Liver (tissue), 9 donors: ENCODE data around the gene RASIP1. TPM values are rescaled to one million over a fixed set of nuclear protein-coding genes. Genes with fewer than 3 reads are reported as not detected.
A peak's percentile ranks its signal among the peaks of the same experiment; 100 is the strongest.
"Not testable (repeated sequence)": the region's sequence is repeated elsewhere in the genome, so short reads cannot be mapped to it uniquely, and the experiment has no call there.

Source experiments
- DNase-seq: peaks from one replicate; pipeline ENCODE4 v3.0.0-alpha.2; 2017; ENCODE audit warnings: low spot score
- H3K27ac ChIP-seq, 2 donors: one replicate each; pipeline ENCODE4 v1.7.0; 2013; ENCODE audit warnings: inconsistent platforms in 2 of 2, low read length in 2 of 2, control low read depth in 1 of 2, low read depth in 1 of 2, mild to moderate bottlenecking in 1 of 2
- H3K27me3 ChIP-seq, 4 donors: one replicate each; pipeline versions ENCODE4 v1.6.1 to v1.7.0; 2013; ENCODE audit warnings: low read length in 3 of 4, inconsistent platforms in 1 of 4, mild to moderate bottlenecking in 1 of 4, moderate library complexity in 1 of 4; ENCODE audit not compliant: control insufficient read depth in 4 of 4, insufficient read depth in 4 of 4
- H3K36me3 ChIP-seq, 4 donors: one replicate each; pipeline versions ENCODE4 v1.6.1 to v1.7.0; 2013; ENCODE audit warnings: low read length in 3 of 4, mild to moderate bottlenecking in 3 of 4, low read depth in 1 of 4, moderate library complexity in 1 of 4; ENCODE audit not compliant: control insufficient read depth in 4 of 4, insufficient read depth in 3 of 4
- H3K4me1 ChIP-seq, 4 donors: one replicate each; pipeline versions ENCODE4 v1.6.1 to v1.7.0; 2013; ENCODE audit warnings: low read length in 3 of 4, mild to moderate bottlenecking in 3 of 4, moderate library complexity in 1 of 4; ENCODE audit not compliant: control insufficient read depth in 4 of 4, insufficient read depth in 4 of 4
- H3K4me3 ChIP-seq, 3 donors: one replicate each; pipeline versions ENCODE4 v1.6.1 to v1.7.0; 2013; ENCODE audit warnings: low read length in 3 of 3, control low read depth in 1 of 3, low read depth in 1 of 3, mild to moderate bottlenecking in 1 of 3
- H3K9ac ChIP-seq, 2 donors: one replicate each; pipeline ENCODE4 v1.7.0; 2013; ENCODE audit warnings: low read length in 2 of 2, mild to moderate bottlenecking in 2 of 2, moderate library complexity in 2 of 2, control low read depth in 1 of 2, low read depth in 1 of 2
- H3K9me3 ChIP-seq, 4 donors: one replicate each; pipeline versions ENCODE4 v1.6.1 to v1.7.0; 2013; ENCODE audit warnings: low read length in 3 of 4; ENCODE audit not compliant: control insufficient read depth in 4 of 4
- ATF3 ChIP-seq: IDR thresholded peaks from 2 replicates; pipeline ENCODE4 v1.6.1; 2016; ENCODE audit warnings: antibody characterized with exemption
- EGR1 ChIP-seq, 2 donors: IDR thresholded peaks; 2 replicates each; pipeline ENCODE4 v1.6.1; 2016 to 2018; ENCODE audit warnings: antibody characterized with exemption in 2 of 2, low read depth in 2 of 2
- GABPA ChIP-seq, 2 donors: IDR thresholded peaks in 1 of 2; conservative IDR thresholded peaks in 1 of 2; 2 replicates each; pipeline ENCODE4 v1.6.1; 2016; ENCODE audit warnings: antibody characterized with exemption in 2 of 2, mild to moderate bottlenecking in 1 of 2, moderate library complexity in 1 of 2
- JUND ChIP-seq, 2 donors: IDR thresholded peaks; 2 replicates each; pipeline ENCODE4 v1.6.1; 2016; ENCODE audit warnings: antibody characterized with exemption in 2 of 2
- RXRA ChIP-seq, 2 donors: IDR thresholded peaks; 2 replicates each; pipeline ENCODE4 v1.6.1; 2017 to 2018; ENCODE audit warnings: antibody characterized with exemption in 2 of 2, mild to moderate bottlenecking in 1 of 2
- TAF1 ChIP-seq: conservative IDR thresholded peaks from 2 replicates; pipeline ENCODE4 v1.6.1; 2016; ENCODE audit warnings: antibody characterized with exemption, mild to moderate bottlenecking
- YY1 ChIP-seq: IDR thresholded peaks from 2 replicates; pipeline ENCODE4 v1.6.1; 2016; ENCODE audit warnings: antibody characterized with exemption, mild to moderate bottlenecking
- ZBTB33 ChIP-seq: IDR thresholded peaks from 2 replicates; pipeline ENCODE4 v1.6.1; 2016; ENCODE audit warnings: antibody characterized with exemption
- WGBS: extraction: QIAGEN DNeasy Blood & Tissue Kit; methylation state at CpG from one replicate; pipeline ENCODE4 v1.1.7; 2013; 5-methylcytosine and 5-hydroxymethylcytosine counted together
- polyA plus RNA-seq, 2 donors: library from polyadenylated mRNA; stranded (reverse) in 1 of 2; unstranded in 1 of 2; fragments of 200-250 nt in 1 of 2; fragments of >200 nt in 1 of 2; fragmentation: Nextera tagmentation in 1 of 2; extraction: Ambion mirVana in 1 of 2; gene quantifications; one replicate each; pipeline versions ENCODE4 v1.2.1 to v1.2.3, GENCODE V29; 2013 to 2015
- total RNA-seq, 2 donors: library from RNA; depleted of rRNA; stranded (reverse); fragments of >200 nt; gene quantifications; one replicate each; pipeline ENCODE4 v1.2.3, GENCODE V29; 2014
- TF ChIP-seq, protein P1 (sequence below): IDR thresholded peaks from 2 replicates; pipeline ENCODE4 v1.6.1; 2016; ENCODE audit warnings: antibody characterized with exemption
- TF ChIP-seq, protein P2 (sequence below): IDR thresholded peaks from 2 replicates; pipeline ENCODE4 v1.6.1; 2016; ENCODE audit warnings: antibody characterized with exemption, mild to moderate bottlenecking
- donor health status: healthy.
- donor health status: healthy.
- donor health status: healthy.
- donor health status: healthy.
- donor health status: healthy.

Gene RASIP1
- total and polyA plus RNA-seq, 4 donors: 1.8 to 5.4 (median 4.5) TPM

DNA sequence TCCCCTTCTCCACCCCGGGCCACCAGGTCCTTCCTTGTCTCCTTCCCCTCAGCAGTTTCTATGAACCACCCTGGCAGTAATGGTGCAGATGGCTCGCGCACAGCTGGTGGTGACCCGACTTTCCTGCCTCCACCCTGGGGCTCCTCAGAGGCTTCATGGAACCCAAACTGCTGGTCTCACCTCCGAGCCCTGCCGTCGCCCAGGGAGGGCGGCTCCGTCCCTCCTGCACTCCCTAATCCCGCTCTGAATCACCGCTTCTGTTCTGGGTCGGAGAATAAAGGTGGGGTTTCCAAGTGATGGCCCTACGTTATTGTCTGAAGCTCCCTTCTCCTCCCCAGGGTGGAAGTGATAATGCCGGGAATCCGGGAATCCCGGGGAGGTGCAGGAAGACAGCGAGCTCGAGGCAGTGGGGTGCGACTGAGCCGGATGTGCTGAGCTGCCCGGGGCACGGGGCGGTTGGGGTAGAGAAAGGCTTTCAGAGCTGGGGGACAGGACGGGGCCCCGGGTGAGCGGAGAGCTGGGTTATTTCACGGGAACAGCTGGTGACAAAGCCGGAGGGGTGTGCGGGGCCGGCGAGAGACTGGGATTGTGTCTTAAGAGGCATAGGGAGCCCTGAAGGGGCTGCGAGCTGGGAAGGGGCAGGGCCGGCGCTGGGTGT, 43.9 kb downstream of the RASIP1 start:
- Histone ChIP-seq H3K27ac (peak overlapping the region in 1 of 2 donors; percentile 27), H3K36me3 (no peaks in the 10 kb centered on the region), H3K4me3 (peak overlapping the region in 1 of 3 donors; percentile 16), H3K27me3 (no peaks in the 10 kb centered on the region), H3K9ac (no peak overlapping the region), H3K4me1 (peaks cover 0 to 6% (median 2%) of the 10 kb centered on the region in 4 donors), H3K9me3 (no peaks in the 10 kb centered on the region)
- WGBS: 9% methylated on average over 34 of the region's 34 CpGs
- DNase-seq: no peak
- no peak for TF ChIP-seq YY1
- TF ChIP-seq, protein P1, sequence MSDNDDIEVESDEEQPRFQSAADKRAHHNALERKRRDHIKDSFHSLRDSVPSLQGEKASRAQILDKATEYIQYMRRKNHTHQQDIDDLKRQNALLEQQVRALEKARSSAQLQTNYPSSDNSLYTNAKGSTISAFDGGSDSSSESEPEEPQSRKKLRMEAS: no peak

- no peak within 1 kb of the TSS for H3K9ac ChIP-seq
- H3K27ac ChIP-seq: peak within 1 kb of the TSS in 1 of 2 donors; percentile 27
- H3K36me3 ChIP-seq: no peaks in the 10 kb centered on the region
- TF ChIP-seq GABPA (IDR thresholded peaks at IDR 0.05 in 1 of 2, conservative IDR thresholded peaks at IDR 0.05 in 1 of 2) (no peak), ATF3 (no peak), JUND (IDR thresholded peaks at IDR 0.05) (no peak), YY1 (no peak)
- no peaks in the 10 kb centered on the region for H3K27me3 ChIP-seq
- DNase-seq: no peak
- 32% methylated on average over 16 of the region's 16 CpGs for WGBS
- peaks cover 0 to 6% (median 2%) of the 10 kb centered on the region in 4 donors for H3K4me1 ChIP-seq
- no peaks in the 10 kb centered on the region for H3K9me3 ChIP-seq
- peak within 1 kb of the TSS in 1 of 3 donors; percentile 16 for H3K4me3 ChIP-seq
These were observed 44.6 kb downstream of the RASIP1 start, which contains the start of gene FUT2 for GRCh38 chr19:48695743-48696352. Gene FUT2 (plus strand): TSS chr19:48695971. CDS start chr19:48702957, 6,986 bp downstream.

- H3K4me1 ChIP-seq, H3K36me3 ChIP-seq, DNase-seq, H3K27me3 ChIP-seq, H3K27ac ChIP-seq, H3K9me3 ChIP-seq, H3K4me3 ChIP-seq, H3K9ac ChIP-seq: not testable (repeated sequence)
- WGBS: 82% methylated on average over 9 of the region's 9 CpGs
These were observed 46.8 kb downstream of the RASIP1 start for GRCh38 chr19:48693629-48694028.

DNA sequence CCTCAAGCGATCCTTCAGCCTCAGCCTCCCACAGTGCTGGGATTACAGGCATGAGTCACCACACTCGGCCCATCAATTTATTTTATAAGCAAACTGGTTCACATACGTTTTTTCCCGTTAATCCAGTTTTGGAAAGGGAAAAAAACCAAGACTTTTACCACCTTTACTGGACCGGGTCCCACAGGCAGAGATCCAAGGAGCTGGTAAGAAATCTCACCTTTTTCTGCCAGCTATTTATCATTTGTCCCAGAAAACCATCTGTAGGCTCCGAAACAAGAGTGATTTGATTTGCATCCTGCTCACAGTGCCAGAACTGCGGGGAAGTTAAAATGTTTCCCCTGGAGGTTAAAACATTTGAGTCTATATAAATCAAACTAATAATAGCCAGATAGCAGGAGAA, 51.0 kb downstream of the RASIP1 start:
- Histone ChIP-seq H3K4me1 (peaks cover 2 to 5% (median 4%) of the 10 kb centered on the region in 4 donors), H3K4me3 (no peak overlapping the region), H3K9me3 (no peaks in the 10 kb centered on the region), H3K9ac (no peak overlapping the region), H3K36me3 (no peaks in the 10 kb centered on the region), H3K27ac (no peak overlapping the region), H3K27me3 (no peaks in the 10 kb centered on the region)
- WGBS: 85% methylated on average over 7 of the region's 7 CpGs
- no peak for DNase-seq
- no peak for TF ChIP-seq JUND (IDR thresholded peaks at IDR 0.05)
- TF ChIP-seq EGR1 (IDR thresholded peaks at IDR 0.05; ENCODE audit: low read depth in 2 of 2): no peak
- no peak for TF ChIP-seq RXRA (IDR thresholded peaks at IDR 0.05)
- TF ChIP-seq, protein P2, sequence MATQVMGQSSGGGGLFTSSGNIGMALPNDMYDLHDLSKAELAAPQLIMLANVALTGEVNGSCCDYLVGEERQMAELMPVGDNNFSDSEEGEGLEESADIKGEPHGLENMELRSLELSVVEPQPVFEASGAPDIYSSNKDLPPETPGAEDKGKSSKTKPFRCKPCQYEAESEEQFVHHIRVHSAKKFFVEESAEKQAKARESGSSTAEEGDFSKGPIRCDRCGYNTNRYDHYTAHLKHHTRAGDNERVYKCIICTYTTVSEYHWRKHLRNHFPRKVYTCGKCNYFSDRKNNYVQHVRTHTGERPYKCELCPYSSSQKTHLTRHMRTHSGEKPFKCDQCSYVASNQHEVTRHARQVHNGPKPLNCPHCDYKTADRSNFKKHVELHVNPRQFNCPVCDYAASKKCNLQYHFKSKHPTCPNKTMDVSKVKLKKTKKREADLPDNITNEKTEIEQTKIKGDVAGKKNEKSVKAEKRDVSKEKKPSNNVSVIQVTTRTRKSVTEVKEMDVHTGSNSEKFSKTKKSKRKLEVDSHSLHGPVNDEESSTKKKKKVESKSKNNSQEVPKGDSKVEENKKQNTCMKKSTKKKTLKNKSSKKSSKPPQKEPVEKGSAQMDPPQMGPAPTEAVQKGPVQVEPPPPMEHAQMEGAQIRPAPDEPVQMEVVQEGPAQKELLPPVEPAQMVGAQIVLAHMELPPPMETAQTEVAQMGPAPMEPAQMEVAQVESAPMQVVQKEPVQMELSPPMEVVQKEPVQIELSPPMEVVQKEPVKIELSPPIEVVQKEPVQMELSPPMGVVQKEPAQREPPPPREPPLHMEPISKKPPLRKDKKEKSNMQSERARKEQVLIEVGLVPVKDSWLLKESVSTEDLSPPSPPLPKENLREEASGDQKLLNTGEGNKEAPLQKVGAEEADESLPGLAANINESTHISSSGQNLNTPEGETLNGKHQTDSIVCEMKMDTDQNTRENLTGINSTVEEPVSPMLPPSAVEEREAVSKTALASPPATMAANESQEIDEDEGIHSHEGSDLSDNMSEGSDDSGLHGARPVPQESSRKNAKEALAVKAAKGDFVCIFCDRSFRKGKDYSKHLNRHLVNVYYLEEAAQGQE: no peak
- TF ChIP-seq ZBTB33: no peak
- TF ChIP-seq TAF1: no peak
